ENCODE data around the gene SMAD1.

GRCh38 chr4:145533001-145533400 lies 51.3 kb downstream of the SMAD1 start:
- TF ChIP-seq FOXP2 (optimal IDR thresholded peaks at IDR 0.05; ENCODE audit: control extremely low read depth, extremely low read length, insufficient read depth) (no peak), EZH2 (IDR thresholded peaks at IDR 0.05) (no peak)
